GM12872 (cell line): ENCODE data around the gene ITGA8.

Experiments
- TF ChIP-seq, protein P1 (sequence below): IDR thresholded peaks from 3 replicates; pipeline ENCODE4 v1.5.1; 2011; ENCODE audit warnings: low read depth, mild to moderate bottlenecking, low read length, moderate library complexity; ENCODE audit not compliant: insufficient read depth

ITGA8 gene

DNA sequence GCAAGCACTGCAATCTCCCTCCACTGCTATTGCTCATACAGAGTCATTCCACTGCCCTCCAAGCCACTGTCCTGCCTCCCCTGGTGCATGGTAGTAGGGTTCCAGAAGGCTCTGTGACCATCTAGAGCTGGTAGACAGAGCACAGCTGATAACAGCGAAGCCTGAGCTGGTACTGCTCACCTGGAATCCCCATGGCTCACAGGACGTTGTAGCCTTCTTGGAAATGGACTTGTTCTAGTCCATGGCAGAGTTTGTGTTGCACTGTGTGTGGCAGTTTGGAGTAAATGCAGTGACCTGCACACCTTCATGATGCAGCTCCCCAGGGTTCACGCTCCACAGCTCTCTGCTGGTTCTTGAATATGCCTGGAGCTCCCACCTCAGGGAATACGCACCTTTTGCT is 67.0 kb downstream of the ITGA8 start:
- TF ChIP-seq, protein P1, sequence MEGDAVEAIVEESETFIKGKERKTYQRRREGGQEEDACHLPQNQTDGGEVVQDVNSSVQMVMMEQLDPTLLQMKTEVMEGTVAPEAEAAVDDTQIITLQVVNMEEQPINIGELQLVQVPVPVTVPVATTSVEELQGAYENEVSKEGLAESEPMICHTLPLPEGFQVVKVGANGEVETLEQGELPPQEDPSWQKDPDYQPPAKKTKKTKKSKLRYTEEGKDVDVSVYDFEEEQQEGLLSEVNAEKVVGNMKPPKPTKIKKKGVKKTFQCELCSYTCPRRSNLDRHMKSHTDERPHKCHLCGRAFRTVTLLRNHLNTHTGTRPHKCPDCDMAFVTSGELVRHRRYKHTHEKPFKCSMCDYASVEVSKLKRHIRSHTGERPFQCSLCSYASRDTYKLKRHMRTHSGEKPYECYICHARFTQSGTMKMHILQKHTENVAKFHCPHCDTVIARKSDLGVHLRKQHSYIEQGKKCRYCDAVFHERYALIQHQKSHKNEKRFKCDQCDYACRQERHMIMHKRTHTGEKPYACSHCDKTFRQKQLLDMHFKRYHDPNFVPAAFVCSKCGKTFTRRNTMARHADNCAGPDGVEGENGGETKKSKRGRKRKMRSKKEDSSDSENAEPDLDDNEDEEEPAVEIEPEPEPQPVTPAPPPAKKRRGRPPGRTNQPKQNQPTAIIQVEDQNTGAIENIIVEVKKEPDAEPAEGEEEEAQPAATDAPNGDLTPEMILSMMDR: no peak

DNA sequence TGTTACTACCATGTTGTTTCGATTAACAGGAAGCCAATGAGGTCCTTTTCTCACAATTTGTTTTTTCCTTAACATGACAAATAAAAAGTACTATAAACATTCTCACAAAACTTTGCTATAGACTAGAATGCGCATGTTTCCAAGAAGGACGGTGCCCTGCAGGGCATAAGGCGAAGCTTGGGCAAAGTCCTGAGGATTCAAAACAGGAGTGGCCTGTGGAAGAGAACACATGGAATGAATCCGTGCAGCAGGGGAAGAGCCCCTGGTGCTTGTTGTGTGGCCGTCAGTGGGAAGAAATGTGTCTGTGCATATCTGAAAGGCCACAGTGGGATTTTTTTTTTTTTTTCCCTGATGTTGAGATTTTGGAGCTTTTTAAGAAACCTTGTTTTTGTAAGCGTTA is 67.6 kb downstream of the ITGA8 start:
- TF ChIP-seq, protein P1: no peak

DNA sequence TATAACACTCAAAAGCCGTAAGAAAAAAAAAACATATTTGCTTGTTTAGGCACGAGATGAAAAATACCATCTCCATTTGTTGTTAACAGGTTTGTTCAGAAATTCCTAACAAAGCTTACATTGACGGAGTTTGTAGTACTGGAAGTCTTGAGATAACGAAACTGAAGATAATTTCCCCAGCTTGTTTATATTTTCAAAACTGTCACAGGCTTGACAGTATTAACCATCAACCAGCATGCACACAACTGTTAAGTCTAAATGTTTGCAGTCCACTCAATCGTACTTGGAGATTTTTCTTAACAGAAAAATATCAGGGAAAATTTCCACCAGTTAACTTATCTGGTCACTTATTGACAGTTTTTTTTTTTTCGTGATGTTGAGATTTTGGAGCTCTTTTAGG is 68.5 kb downstream of the ITGA8 start:
- TF ChIP-seq, protein P1: no peak

DNA sequence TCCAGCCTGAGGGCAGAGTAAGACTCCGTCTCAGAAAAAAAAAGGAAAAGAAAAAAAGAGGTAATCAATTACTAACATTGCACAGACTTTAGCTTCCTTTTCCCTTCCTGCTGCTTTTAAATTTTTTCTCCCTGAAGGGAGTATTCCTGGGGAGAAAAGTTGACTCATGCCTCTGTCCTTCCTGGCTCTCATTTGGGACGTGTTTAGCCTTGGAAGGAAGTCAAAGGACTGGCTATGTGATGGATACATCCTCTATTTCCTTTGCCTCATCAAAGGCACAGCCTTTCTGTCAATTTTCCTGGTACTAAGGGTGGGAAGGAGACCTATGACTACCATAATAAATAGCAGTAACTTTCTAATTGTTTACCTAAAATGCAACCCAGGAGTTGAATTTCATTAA is 77.6 kb downstream of the ITGA8 start:
- TF ChIP-seq, protein P1: no peak

DNA sequence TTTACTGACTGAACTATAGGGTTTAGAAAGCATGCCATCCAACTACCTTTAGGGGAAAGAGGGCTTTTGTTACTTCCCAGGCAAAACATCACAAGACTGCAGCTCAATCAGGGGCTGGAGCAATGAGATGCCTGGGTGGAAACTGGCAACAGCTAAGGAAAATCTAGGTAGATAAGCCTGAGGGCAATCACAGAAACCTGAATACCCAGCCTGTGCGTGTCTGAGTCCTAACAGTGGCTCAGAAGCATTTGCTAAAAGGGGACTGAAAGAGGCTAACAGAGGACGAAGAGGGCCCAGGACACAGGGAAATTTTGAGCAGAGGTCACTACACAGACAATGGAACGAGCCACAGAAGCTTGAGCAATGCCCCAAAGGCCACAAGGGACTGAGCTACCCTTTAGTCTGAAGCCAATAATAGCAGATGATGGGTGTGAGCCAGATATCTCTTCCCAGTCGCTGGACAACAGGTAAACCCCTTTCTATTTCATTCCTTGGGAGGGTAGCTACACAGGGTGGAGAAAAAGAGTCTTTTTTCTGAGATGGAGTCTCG is 79.1 kb downstream of the ITGA8 start:
- TF ChIP-seq, protein P1: no peak

DNA sequence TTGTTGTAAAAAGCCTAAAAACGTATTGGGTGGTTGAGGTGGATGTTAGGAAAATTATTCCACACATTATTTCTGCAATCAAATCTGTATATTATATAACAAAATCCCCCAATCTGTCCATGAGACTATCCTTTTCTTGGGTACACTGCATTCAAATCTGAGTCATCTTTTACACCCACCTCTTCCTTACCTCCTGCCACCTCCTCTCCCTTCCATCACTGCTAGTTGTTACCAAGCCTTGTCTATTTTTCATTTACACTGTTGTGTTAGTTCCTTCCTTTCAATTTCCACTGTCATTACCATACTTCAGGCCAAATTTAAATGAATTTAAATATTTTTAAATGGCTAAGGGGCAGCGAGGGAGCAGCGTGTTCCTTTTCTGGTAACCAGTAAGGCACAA is 83.3 kb downstream of the ITGA8 start:
- TF ChIP-seq, protein P1: no peak

DNA sequence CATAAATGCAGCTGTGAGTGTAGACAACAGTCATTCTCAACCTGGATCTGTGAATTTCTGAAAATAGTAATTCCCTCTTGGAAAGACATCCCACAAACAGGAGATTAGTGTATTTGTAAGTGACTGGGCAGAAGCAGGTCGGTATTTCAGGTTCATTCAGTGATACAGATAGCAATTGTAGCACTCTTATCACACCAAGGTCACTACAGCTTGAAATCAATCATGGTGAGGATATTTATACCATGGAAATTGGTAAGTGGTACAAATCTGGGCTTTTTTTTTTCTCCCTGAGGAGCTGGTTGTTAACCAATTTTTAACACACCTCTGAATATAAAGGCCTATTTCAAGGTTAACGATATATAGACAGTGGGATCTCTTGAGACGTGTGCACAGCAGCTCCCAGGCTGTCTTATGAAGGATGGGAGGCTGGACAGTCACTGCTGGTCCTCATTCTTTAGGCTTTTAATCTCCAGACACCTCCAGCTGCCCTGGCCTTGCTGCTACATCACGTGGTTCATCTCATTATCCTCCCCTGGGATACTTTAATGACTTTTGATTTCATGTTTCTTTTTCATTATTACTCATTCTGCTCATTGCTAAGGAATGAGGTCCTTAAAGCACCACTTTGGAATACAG is 87.1 kb downstream of the ITGA8 start:
- TF ChIP-seq, protein P1: no peak
